OCI-LY1 (cell line): Measurements from ENCODE around the gene METTL8.

Experiments
- CTCF ChIP-seq: fragments of 200-600 bp; sonication (generic), shearing (Covaris generic); IDR thresholded peaks from 2 replicates; pipeline ENCODE4 v1.5.1; 2017; ENCODE audit warnings: mild to moderate bottlenecking, antibody characterized with exemption, low read length, moderate library complexity, mixed read lengths
- EZH2 ChIP-seq: fragments of 200-600 bp; sonication (generic), shearing (Covaris generic); IDR thresholded peaks from 2 replicates; pipeline ENCODE4 v1.8.0; 2017; ENCODE audit warnings: borderline replicate concordance, mixed run types, mild to moderate bottlenecking, antibody characterized with exemption, low read length, moderate library complexity, mixed read lengths

- TF ChIP-seq CTCF (no peak), EZH2 (no peak)
Observed at GRCh38 chr2:171410624-171411023, 23.2 kb downstream of the METTL8 start.
